Measurements from ENCODE around the gene FAM186B. TPM values are rescaled to one million over a fixed set of nuclear protein-coding genes. Genes with fewer than 3 reads are reported as not detected.

The FAM186B gene
- total and polyA plus RNA-seq, 2 of the 13 experiments (the other 11 are each of a cell fraction or from before 2014, with no cell fraction given): 0.07 to 0.20 TPM

- no peak for TF ChIP-seq ZFP36 (IDR thresholded peaks at IDR 0.05; ENCODE audit: borderline replicate concordance, low read depth, low read length, partially characterized antibody)
- TF ChIP-seq TRAFD1 (CRISPR knock-in tag; IDR thresholded peaks at IDR 0.05; ENCODE audit: borderline replicate concordance): no peak
- no peak for TF ChIP-seq HHEX (CRISPR knock-in tag; IDR thresholded peaks at IDR 0.05)
- no peak for TF ChIP-seq PLRG1 (conservative IDR thresholded peaks at IDR 0.05)
- TF ChIP-seq AFF4 (CRISPR knock-in tag; IDR thresholded peaks at IDR 0.05): no peak
- peak; percentile 77; the same call in 1 of the 2 replicates for TF ChIP-seq SPEN (CRISPR knock-in tag; IDR thresholded peaks at IDR 0.05; ENCODE audit: low read depth)
- no peak for TF ChIP-seq ZNF891 (CRISPR knock-in tag; IDR thresholded peaks at IDR 0.05)
- TF ChIP-seq GTF2F1 (IDR thresholded peaks at IDR 0.05; ENCODE audit: low read length): no peak
- TF ChIP-seq PAX8 (CRISPR knock-in tag; IDR thresholded peaks at IDR 0.05; ENCODE audit: borderline replicate concordance): no peak
- TF ChIP-seq GRHL1 (CRISPR knock-in tag; conservative IDR thresholded peaks at IDR 0.05): no peak
- TF ChIP-seq ZNF773 (CRISPR knock-in tag; IDR thresholded peaks at IDR 0.05; ENCODE audit: borderline replicate concordance): no peak
- peak; percentile 69; the same call in 1 of the 2 replicates for TF ChIP-seq IRF2 (CRISPR knock-in tag; IDR thresholded peaks at IDR 0.05)
- TF ChIP-seq ZNF841 (CRISPR knock-in tag; IDR thresholded peaks at IDR 0.05; ENCODE audit: borderline replicate concordance): no peak
- TF ChIP-seq ZNF383 (CRISPR knock-in tag; IDR thresholded peaks at IDR 0.05; ENCODE audit: borderline replicate concordance): no peak
- peak; percentile 27 for TF ChIP-seq AGO1 (IDR thresholded peaks at IDR 0.05; ENCODE audit: low read depth, low read length, poor library complexity, severe bottlenecking)
- TF ChIP-seq ZNF558 (CRISPR knock-in tag; IDR thresholded peaks at IDR 0.05; ENCODE audit: borderline replicate concordance): no peak
- TF ChIP-seq ZNF367 (CRISPR knock-in tag; IDR thresholded peaks at IDR 0.05; ENCODE audit: borderline replicate concordance): no peak
Measured at GRCh38 chr12:49642370-49642802, 36.9 kb upstream of the FAM186B start (continued).
